NB4 (cell line): ENCODE data around the gene CDCP2.
"Not testable (repeated sequence)": the region's sequence is repeated elsewhere in the genome, so short reads cannot be mapped to it uniquely, and the experiment has no call there.

Experiments used
- DNase-seq: peaks from one replicate; pipeline ENCODE4 v3.0.0; 2010; ENCODE audit warnings: low read depth
- H3K4me3 ChIP-seq: one replicate; pipeline ENCODE4 v1.5.1; 2011; ENCODE audit warnings: mild to moderate bottlenecking, low read depth, low read length, moderate library complexity
- CTCF ChIP-seq: IDR thresholded peaks from one replicate; pipeline ENCODE4 v1.5.1; 2012; ENCODE audit warnings: low read depth, low read length
- MAX ChIP-seq: IDR thresholded peaks from 2 replicates; pipeline ENCODE4 v1.6.1; 2011; ENCODE audit warnings: low read depth, low read length
- MYC ChIP-seq: IDR thresholded peaks from 2 replicates; pipeline ENCODE4 v1.6.1; 2011; ENCODE audit warnings: low read depth, low read length
- POLR2A ChIP-seq: IDR thresholded peaks from 2 replicates; pipeline ENCODE4 v1.6.1; 2011; ENCODE audit warnings: mild to moderate bottlenecking; ENCODE audit not compliant: insufficient read length; ENCODE audit errors: extremely low read depth

Gene CDCP2

GRCh38 chr1:54096877-54097240, 55.9 kb downstream of the CDCP2 start:
- H3K4me3 ChIP-seq = no peak overlapping the region
- TF ChIP-seq MAX = no peak
- no peak for TF ChIP-seq POLR2A
- TF ChIP-seq CTCF = no peak
- no peak for TF ChIP-seq MYC
- DNase-seq = peak; percentile 72

- TF ChIP-seq POLR2A = no peak
- TF ChIP-seq MYC = no peak
- TF ChIP-seq MAX = no peak
- no peak for TF ChIP-seq CTCF
- no peak overlapping the region for H3K4me3 ChIP-seq
- DNase-seq = no peak
Measured at GRCh38 chr1:54096227-54096876, 56.4 kb downstream of the CDCP2 start.

- peak; percentile 87 for DNase-seq
- H3K4me3 ChIP-seq = no peak overlapping the region
- TF ChIP-seq MYC = peak; percentile 99
- TF ChIP-seq MAX = peak; percentile 99
- peak; percentile 11 for TF ChIP-seq POLR2A
- TF ChIP-seq CTCF = no peak
Measured at GRCh38 chr1:54095546-54096226, 57.1 kb downstream of the CDCP2 start.

- H3K4me3 ChIP-seq, DNase-seq: not testable (repeated sequence)
Measured at GRCh38 chr1:54094730-54095105, 58.1 kb downstream of the CDCP2 start.

GRCh38 chr1:54094001-54094729, 58.6 kb downstream of the CDCP2 start:
- TF ChIP-seq POLR2A (no peak), CTCF (no peak), MAX (no peak), MYC (no peak)
- no peak for DNase-seq
- no peak overlapping the region for H3K4me3 ChIP-seq

- no peak overlapping the region for H3K4me3 ChIP-seq
- TF ChIP-seq MAX (no peak), POLR2A (no peak), MYC (no peak), CTCF (no peak)
- DNase-seq = no peak
Measured at GRCh38 chr1:54091666-54092065, 61.1 kb downstream of the CDCP2 start.
